Naive B cell (primary cell): ENCODE measurements around the gene USP48. TPM values are rescaled to one million over a fixed set of nuclear protein-coding genes. Genes with fewer than 3 reads are reported as not detected.

Source experiments
- ATAC-seq, 2 donors: fragments of 150-1000 bp; cut with Tn5 transposase; 2 replicates each; pipeline ENCODE4 v1.10.0; 2021; ENCODE audit warnings: low read depth in 2 of 2, mild to moderate bottlenecking in 2 of 2, moderate library complexity in 2 of 2
- DNase-seq: peaks from one replicate; pipeline ENCODE4 v3.0.0; 2022
- H3K27ac Mint-ChIP-seq, 6 donors: one replicate each; pipeline ENCODE4 v1.8.0; 2020 to 2022; ENCODE audit warnings: mild to moderate bottlenecking in 6 of 6, mixed read lengths in 6 of 6, moderate library complexity in 5 of 6, inconsistent platforms in 2 of 6
- H3K27me3 Mint-ChIP-seq, 3 donors: one replicate each; pipeline ENCODE4 v1.8.0; 2021 to 2022; ENCODE audit warnings: mixed read lengths in 3 of 3, mild to moderate bottlenecking in 1 of 3
- H3K36me3 Mint-ChIP-seq, 2 donors: one replicate each; pipeline ENCODE4 v1.8.0; 2020 to 2022; ENCODE audit warnings: mixed read lengths in 2 of 2, inconsistent platforms in 1 of 2, mild to moderate bottlenecking in 1 of 2
- H3K4me1 Mint-ChIP-seq, 3 donors: one replicate each; pipeline ENCODE4 v1.8.0; 2020 to 2022; ENCODE audit warnings: mixed read lengths in 3 of 3, inconsistent platforms in 1 of 3, mild to moderate bottlenecking in 1 of 3, moderate library complexity in 1 of 3
- H3K4me3 Mint-ChIP-seq, 8 donors: one replicate each; pipeline ENCODE4 v1.8.0; 2020 to 2022; ENCODE audit warnings: mild to moderate bottlenecking in 8 of 8, mixed read lengths in 8 of 8, moderate library complexity in 8 of 8, inconsistent platforms in 2 of 8
- H3K9me3 Mint-ChIP-seq, 7 donors: one replicate each; pipeline ENCODE4 v1.8.0; 2020 to 2022; ENCODE audit warnings: mixed read lengths in 7 of 7, mild to moderate bottlenecking in 5 of 7, inconsistent platforms in 2 of 7, moderate library complexity in 1 of 7
- polyA plus RNA-seq, 6 donors: library from polyadenylated mRNA; unstranded; fragments of 300-500 nt; fragmentation: Illumina TruSeq; gene quantifications; one replicate each; pipeline ENCODE4 v1.2.3, GENCODE V29; 2021; ENCODE audit warnings: low read depth in 6 of 6

Gene USP48
- polyA plus RNA-seq, 6 donors from 2014 or later, result 30.3 to 45.9 (median 39.8) TPM

DNA sequence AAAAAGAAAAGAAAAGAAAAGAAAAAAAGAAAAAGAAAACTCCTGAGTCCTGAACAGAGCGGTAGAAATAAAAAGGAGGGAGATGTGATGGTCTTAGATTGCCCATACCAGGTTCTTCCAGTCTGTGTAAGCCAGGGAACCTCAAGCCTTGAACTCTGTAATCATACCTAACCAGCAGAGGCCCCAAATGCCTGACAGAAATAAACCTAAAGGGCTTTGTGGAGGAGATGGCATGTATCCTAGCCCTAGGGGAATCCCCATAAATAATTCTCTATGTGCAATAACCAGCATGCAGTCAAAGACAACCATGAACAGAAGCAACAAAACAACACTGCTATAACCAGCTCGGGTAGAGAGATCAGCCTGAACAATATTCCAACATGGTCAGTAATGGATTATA, 40.4 kb downstream of the USP48 start:
- H3K27me3 Mint-ChIP-seq, result no peaks in the 10 kb centered on the region
- H3K9me3 Mint-ChIP-seq, result no peaks in the 10 kb centered on the region
- no peak for DNase-seq
- no peak for ATAC-seq
- no peak overlapping the region for H3K4me3 Mint-ChIP-seq
- H3K4me1 Mint-ChIP-seq, result no peaks in the 10 kb centered on the region
- peak overlapping the region in 2 of 6 donors; percentile 68 to 79 for H3K27ac Mint-ChIP-seq
- peaks cover 7 to 8% of the 10 kb centered on the region in 2 donors for H3K36me3 Mint-ChIP-seq

DNA sequence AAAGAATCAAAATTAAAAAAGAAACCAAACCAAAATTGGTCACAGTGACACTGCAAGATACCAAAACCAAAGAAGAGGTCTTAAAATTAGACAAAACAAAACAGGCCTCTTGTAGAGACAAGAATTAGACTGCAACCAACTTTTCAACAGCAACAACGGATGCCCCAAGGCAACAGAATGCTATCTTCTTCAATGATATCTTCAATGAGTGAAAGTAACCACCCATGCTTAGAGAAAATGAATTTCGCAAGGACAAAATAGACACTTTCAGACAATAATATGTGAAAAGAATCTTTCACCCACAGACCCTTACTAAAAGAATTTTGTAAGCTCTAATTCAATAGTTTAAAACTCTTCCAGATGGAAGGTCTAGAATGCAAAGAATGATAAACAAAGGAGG, 41.7 kb downstream of the USP48 start:
- H3K9me3 Mint-ChIP-seq, result no peaks in the 10 kb centered on the region
- H3K36me3 Mint-ChIP-seq, result peaks cover 7 to 8% of the 10 kb centered on the region in 2 donors
- H3K27me3 Mint-ChIP-seq, result no peaks in the 10 kb centered on the region
- ATAC-seq (no peak), DNase-seq (no peak)
- no peaks in the 10 kb centered on the region for H3K4me1 Mint-ChIP-seq
- no peak overlapping the region for H3K4me3 Mint-ChIP-seq
- H3K27ac Mint-ChIP-seq, result no peak overlapping the region

DNA sequence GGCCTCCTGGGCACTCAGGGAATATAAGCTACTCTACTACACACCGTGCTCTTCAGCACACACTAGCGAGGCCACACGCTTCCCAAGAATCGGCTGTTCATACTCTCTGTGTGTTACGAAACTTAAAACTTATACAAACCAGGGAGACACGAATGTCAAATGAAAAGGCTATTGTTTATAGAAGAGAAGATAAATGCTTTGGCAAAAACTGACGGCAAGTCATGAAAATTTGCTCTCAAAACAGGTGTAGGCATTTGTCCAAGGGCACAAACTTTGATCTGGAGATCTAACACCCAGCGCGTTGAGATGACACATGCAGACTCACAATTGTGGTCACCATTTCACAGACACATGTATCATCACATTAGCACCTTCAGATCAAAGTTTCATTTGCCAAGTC, 46.1 kb downstream of the USP48 start:
- H3K36me3 Mint-ChIP-seq, result peaks cover 7 to 8% of the 10 kb centered on the region in 2 donors
- no peak overlapping the region for H3K4me3 Mint-ChIP-seq
- H3K9me3 Mint-ChIP-seq, result no peaks in the 10 kb centered on the region
- no peaks in the 10 kb centered on the region for H3K27me3 Mint-ChIP-seq
- DNase-seq (no peak), ATAC-seq (no peak)
- no peaks in the 10 kb centered on the region for H3K4me1 Mint-ChIP-seq
- H3K27ac Mint-ChIP-seq, result peak overlapping the region in 1 of 6 donors; percentile 39

DNA sequence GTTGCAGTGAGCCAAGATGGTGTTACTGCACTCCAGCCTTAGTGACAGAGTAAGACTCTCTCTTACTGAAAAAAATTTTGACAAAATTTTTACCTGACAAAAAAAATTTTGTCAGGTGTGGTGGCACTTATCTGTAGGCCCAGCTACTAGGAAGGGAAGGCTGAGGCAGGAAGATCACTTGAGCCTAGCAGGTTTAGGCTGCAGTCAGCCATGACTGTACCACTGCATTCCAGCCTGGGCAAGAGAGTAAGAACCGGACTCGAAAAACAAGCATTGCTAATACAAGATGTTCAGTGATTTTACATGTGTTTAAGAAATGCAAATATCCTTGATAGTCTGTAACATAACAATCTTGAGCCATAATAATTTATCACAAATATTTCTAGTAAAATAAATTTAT, 46.9 kb downstream of the USP48 start:
- no peak overlapping the region for H3K4me3 Mint-ChIP-seq
- H3K9me3 Mint-ChIP-seq, result no peaks in the 10 kb centered on the region
- H3K27ac Mint-ChIP-seq, result no peak overlapping the region
- no peaks in the 10 kb centered on the region for H3K27me3 Mint-ChIP-seq
- DNase-seq (no peak), ATAC-seq (no peak)
- H3K4me1 Mint-ChIP-seq, result no peaks in the 10 kb centered on the region
- peaks cover 6 to 8% of the 10 kb centered on the region in 2 donors for H3K36me3 Mint-ChIP-seq

DNA sequence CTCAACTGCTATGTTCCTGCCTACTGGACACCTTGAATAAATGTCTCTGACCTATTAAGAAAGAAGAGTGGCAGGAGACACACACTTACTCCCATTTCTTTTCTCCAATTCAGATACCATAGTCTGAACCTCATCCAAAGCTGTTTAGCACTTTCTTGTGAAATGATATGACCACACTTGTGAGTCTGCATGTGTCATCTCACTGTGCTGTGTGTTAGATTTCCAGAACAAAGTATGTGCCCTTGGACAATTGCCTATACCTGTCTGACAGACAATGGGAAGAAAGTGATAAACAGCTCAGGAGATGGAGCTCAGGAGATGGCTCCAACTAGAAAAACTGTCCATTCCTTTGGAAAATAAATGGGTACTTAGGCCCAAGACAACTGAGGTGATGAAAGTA, 48.4 kb downstream of the USP48 start:
- no peak for DNase-seq
- Mint-ChIP-seq H3K4me3 (no peak overlapping the region), H3K4me1 (no peaks in the 10 kb centered on the region), H3K27ac (no peak overlapping the region), H3K36me3 (no peaks in the 10 kb centered on the region), H3K9me3 (no peaks in the 10 kb centered on the region), H3K27me3 (no peaks in the 10 kb centered on the region)
- no peak for ATAC-seq

DNA sequence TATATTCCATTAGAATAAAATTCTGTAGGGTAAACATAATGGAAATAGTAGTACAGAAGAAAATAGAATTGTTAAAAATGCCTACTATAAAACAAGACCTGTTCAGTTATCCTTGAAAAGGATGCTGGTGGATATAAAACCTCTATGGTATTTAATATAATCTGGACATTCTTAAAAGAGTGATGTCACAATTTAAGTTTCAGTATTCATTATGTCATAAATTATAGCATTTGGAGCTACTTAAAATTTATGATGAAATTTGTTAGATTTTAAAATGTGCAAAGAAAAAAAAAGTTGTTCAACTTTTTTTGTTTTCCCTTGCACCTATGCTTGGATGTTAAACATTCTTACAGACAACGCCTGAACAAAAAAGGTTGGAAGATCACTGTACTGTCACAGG, 50.3 kb downstream of the USP48 start:
- DNase-seq, result no peak
- Mint-ChIP-seq H3K27ac (no peak overlapping the region), H3K9me3 (no peaks in the 10 kb centered on the region), H3K36me3 (peaks cover 0 to 8% of the 10 kb centered on the region in 2 donors), H3K4me3 (no peak overlapping the region), H3K4me1 (no peaks in the 10 kb centered on the region), H3K27me3 (no peaks in the 10 kb centered on the region)
- no peak for ATAC-seq

DNA sequence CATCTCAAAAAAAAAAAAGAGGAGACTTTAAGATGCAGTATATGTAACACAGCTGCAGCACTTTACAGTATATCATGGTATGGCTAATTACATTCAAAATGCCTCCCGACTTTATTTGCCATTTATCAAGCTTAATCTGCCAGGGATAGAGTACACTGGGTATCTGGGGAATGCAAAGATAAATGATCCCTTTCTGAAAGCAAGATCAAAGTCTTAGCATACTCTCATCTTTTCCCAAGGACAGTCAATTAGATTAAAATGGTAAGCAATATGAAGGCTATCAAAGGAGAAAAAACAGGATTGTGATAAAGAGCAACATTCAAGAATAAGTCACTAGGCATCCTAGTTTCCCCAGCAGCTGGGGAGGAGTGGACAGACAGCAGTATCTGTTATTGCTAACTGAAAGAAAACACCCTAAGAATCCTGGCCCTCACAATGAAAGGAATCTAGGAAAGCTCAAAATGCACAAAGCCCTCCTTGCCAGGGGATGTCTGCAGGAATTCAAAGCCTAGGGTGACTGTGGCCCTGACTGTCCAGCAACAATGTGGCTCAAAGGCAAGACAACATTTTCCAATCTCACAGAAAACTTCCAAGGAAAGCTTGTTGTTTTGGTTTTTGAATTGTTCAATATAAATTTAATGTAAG, 57.1 kb downstream of the USP48 start:
- Mint-ChIP-seq H3K9me3 (no peaks in the 10 kb centered on the region), H3K36me3 (peaks cover 9 to 18% of the 10 kb centered on the region in 2 donors), H3K4me3 (no peak overlapping the region), H3K27ac (peak overlapping the region in 1 of 6 donors; percentile 94), H3K27me3 (no peaks in the 10 kb centered on the region), H3K4me1 (peaks cover 0 to 4% (median 0%) of the 10 kb centered on the region in 3 donors)
- DNase-seq (no peak), ATAC-seq (no peak)

DNA sequence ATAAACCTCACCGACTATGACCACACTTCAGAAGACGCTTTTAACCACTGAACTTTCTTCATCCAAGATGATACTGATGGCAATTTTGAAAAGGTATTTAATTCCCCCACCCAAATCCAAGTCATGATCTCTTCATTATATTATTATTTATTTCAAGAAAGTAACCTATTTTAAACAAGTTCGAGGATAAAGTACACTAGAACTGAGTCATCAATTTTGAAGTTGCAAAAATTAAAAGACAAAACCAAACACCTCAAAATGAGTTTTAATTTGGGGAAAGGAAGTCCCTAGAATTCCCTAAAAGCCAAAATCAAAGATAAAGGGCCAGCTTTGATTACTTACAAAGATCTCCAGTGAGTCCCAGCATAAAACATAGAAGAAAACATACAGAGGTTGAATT, 58.4 kb downstream of the USP48 start:
- DNase-seq (no peak), ATAC-seq (no peak)
- H3K9me3 Mint-ChIP-seq, result no peaks in the 10 kb centered on the region
- H3K27me3 Mint-ChIP-seq, result no peaks in the 10 kb centered on the region
- H3K4me1 Mint-ChIP-seq, result peaks cover 0 to 4% (median 0%) of the 10 kb centered on the region in 3 donors
- no peak overlapping the region for H3K4me3 Mint-ChIP-seq
- H3K36me3 Mint-ChIP-seq, result peaks cover 11 to 18% of the 10 kb centered on the region in 2 donors
- peak overlapping the region in 1 of 6 donors; percentile 73 for H3K27ac Mint-ChIP-seq

DNA sequence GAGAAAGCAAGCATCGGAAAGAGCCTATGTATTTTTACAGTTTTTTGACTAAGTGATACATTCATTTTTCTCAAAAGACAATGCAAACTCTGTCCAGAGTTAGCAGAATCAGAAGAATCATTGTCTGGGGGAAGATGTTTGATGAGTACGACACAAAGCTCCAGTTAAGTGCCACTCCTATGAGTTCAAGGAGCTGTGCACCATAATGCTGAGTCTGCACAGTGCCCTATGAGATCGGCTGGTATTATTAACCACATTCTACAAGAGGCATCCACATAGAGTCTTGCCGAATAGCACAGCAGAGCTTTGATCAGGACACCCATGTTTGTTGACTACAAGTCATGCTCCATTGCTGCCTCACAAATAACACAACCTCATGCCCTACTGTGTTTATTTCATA, 58.9 kb downstream of the USP48 start:
- Mint-ChIP-seq H3K27me3 (no peaks in the 10 kb centered on the region), H3K4me3 (no peak overlapping the region), H3K36me3 (peaks cover 11 to 18% of the 10 kb centered on the region in 2 donors), H3K4me1 (peaks cover 0 to 4% (median 0%) of the 10 kb centered on the region in 3 donors), H3K9me3 (no peaks in the 10 kb centered on the region), H3K27ac (peak overlapping the region in 1 of 6 donors; percentile 73)
- DNase-seq (no peak), ATAC-seq (no peak)

DNA sequence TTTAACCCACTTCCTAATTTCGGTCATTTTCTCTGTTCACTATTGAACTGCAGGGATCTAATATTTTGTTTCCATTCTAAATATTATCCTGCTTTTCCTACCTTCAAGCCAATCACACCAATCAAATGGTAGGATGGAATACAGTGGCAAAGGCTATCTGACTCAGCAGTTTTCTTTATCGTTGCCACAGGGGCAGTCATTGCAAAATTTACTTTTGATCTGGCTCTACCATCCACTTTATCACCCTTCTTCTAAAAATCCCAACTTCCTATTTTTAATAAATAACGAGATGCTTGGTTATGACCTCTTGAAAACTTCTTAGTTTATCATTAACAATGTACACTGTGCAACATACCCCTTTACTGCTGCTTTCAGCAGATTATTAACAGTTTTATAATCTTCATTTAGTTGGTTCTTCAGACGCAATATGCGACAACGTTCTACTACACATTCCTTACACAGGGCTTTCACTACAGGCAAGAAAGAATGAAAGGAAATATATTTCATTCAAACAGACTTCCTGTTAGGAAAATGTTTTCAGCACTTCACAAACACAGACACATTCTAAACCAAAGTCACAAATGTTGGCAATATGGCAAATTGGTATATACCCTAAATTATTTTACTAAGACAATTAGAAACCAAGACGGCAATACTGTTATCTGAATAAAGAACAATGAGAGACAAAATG, 61.5 kb downstream of the USP48 start:
- ATAC-seq (no peak), DNase-seq (no peak)
- Mint-ChIP-seq H3K27ac (peak overlapping the region in 4 of 6 donors; percentile 18 to 77 (median 54)), H3K9me3 (no peaks in the 10 kb centered on the region), H3K4me1 (peaks cover 0 to 4% (median 0%) of the 10 kb centered on the region in 3 donors), H3K36me3 (peaks cover 17% of the 10 kb centered on the region in 2 donors), H3K4me3 (no peak overlapping the region), H3K27me3 (no peaks in the 10 kb centered on the region)

DNA sequence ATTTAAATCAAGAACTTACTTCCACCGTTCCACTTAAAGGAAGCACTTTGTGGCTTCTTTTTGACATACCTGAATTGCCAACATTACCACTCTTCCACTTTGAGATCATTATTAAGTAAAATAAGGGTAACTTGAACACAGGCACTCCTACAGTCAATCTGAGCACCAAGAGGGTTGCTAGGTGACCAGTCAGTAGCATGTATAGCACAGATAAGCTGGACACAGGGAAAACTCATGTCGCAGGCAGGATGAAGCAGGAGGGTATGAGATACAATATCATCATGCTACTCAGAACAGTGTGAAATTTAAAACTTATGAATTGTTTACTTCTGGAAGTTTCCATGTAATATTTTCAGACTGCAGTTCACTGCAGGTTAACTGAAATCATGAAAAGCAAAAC, 66.8 kb downstream of the USP48 start:
- H3K27ac Mint-ChIP-seq, result peak overlapping the region in 1 of 6 donors; percentile 4
- peaks cover 21 to 22% of the 10 kb centered on the region in 2 donors for H3K36me3 Mint-ChIP-seq

DNA sequence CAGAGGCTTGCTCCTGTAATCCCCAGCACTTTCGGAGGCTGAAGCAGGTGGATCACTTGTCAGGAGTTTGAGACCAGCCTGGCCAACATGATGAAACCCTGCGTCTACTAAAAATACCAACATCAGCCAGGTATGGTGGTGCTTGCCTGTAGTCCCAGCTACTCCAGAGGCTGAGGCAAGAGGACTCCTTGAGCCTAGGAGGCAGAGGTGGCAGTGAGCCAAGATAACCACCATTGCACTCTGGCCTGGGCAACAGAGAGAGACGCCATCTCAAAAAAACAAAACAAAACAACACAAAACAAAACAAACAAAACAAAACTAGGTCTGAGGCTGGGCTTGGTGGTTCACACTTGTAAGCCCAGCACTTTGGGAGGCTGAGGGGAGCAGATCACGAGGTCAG, 75.1 kb downstream of the USP48 start:
- DNase-seq, result no peak
- H3K9me3 Mint-ChIP-seq, result no peaks in the 10 kb centered on the region
- no peak for ATAC-seq
- peak overlapping the region in 1 of 6 donors; percentile 47 for H3K27ac Mint-ChIP-seq
- no peak overlapping the region for H3K4me3 Mint-ChIP-seq
- no peaks in the 10 kb centered on the region for H3K27me3 Mint-ChIP-seq
- peaks cover 0 to 4% (median 4%) of the 10 kb centered on the region in 3 donors for H3K4me1 Mint-ChIP-seq
- H3K36me3 Mint-ChIP-seq, result peaks cover 12 to 20% of the 10 kb centered on the region in 2 donors

More for the DNA sequence above, 66.8 kb downstream of the USP48 start:
- no peaks in the 10 kb centered on the region for H3K4me1 Mint-ChIP-seq
- ATAC-seq (no peak), DNase-seq (no peak)
- H3K27me3 Mint-ChIP-seq, result no peaks in the 10 kb centered on the region
- H3K9me3 Mint-ChIP-seq, result no peaks in the 10 kb centered on the region
- no peak overlapping the region for H3K4me3 Mint-ChIP-seq

DNA sequence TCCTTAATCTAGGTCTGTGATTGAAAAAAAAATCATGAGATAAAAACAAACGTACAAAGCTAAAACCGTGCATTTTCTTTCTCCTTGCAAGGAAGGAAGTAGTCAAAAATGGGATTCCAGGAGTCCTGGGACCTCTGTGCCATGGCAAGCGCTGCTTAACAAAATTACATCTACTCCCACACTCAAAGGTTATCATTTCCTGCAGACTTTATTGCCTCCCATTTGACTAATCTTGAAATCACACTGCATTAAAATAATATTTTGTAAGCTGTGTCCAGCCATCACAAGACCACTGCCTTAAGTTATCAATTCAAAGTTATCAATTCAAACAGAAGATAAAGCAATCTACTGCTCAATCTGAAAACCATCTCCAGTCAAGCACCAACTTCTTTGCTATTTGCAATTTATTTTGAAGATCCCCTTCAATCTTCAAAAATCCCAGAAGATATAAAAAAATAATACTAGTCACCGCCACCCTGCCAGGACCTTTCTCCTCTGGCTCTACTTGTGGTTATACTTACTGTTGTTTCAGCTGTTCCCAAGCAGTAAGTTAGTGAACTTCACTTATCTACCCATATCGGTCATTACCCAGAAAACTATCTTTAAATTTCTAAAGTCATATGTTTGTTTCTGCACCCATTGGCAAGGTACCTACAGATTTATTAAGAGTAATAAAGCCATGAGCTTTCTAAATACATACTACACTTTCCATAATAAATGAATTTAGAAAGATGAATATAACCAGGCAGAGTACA, 75.7 kb downstream of the USP48 start:
- Mint-ChIP-seq H3K36me3 (peaks cover 12 to 23% of the 10 kb centered on the region in 2 donors), H3K9me3 (no peaks in the 10 kb centered on the region), H3K27me3 (no peaks in the 10 kb centered on the region), H3K27ac (peak overlapping the region in 3 of 6 donors; percentile 30 to 58 (median 47)), H3K4me1 (peaks cover 0 to 4% (median 4%) of the 10 kb centered on the region in 3 donors), H3K4me3 (no peak overlapping the region)
- DNase-seq, result no peak
- no peak for ATAC-seq
